Measurements from ENCODE around the gene TCF7.
"Not testable (repeated sequence)": the region's sequence is repeated elsewhere in the genome, so short reads cannot be mapped to it uniquely, and the experiment has no call there.

TCF7 gene

GRCh38 chr5:134149571-134150303 lies 35.3 kb downstream of the TCF7 start:
- no peaks in the 10 kb centered on the region for H3K9me3 Mint-ChIP-seq (ENCODE audit: low read depth)
- peak overlapping the region; percentile 92 for H3K27ac Mint-ChIP-seq
- H3K36me3 Mint-ChIP-seq, result peaks cover 5% of the 10 kb centered on the region
- H3K27me3 Mint-ChIP-seq, result no peaks in the 10 kb centered on the region
- peak overlapping the region; percentile 23 for H3K4me3 Mint-ChIP-seq
- H3K4me1 Mint-ChIP-seq (ENCODE audit: low read depth), result peaks cover 63% of the 10 kb centered on the region

- Mint-ChIP-seq H3K4me1 (ENCODE audit: low read depth) (peaks cover 68% of the 10 kb centered on the region), H3K27ac (peak overlapping the region; percentile 91), H3K27me3 (no peaks in the 10 kb centered on the region), H3K36me3 (peaks cover 5% of the 10 kb centered on the region), H3K4me3 (peak overlapping the region; percentile 56), H3K9me3 (ENCODE audit: low read depth) (no peaks in the 10 kb centered on the region)
These were observed 37.2 kb downstream of the TCF7 start for GRCh38 chr5:134151723-134152122.

GRCh38 chr5:134152173-134152832 lies 37.8 kb downstream of the TCF7 start:
- Mint-ChIP-seq H3K4me1 (ENCODE audit: low read depth) (peaks cover 70% of the 10 kb centered on the region), H3K4me3 (peak overlapping the region; percentile 45), H3K27ac (peak overlapping the region; percentile 91)
- H3K36me3 Mint-ChIP-seq; H3K9me3 Mint-ChIP-seq (ENCODE audit: low read depth); H3K27me3 Mint-ChIP-seq: not testable (repeated sequence)

- Mint-ChIP-seq H3K27me3 (no peaks in the 10 kb centered on the region), H3K36me3 (peaks cover 5% of the 10 kb centered on the region), H3K27ac (peak overlapping the region; percentile 91), H3K9me3 (ENCODE audit: low read depth) (no peaks in the 10 kb centered on the region), H3K4me1 (ENCODE audit: low read depth) (peaks cover 79% of the 10 kb centered on the region), H3K4me3 (peak overlapping the region; percentile 17)
These were observed 38.8 kb downstream of the TCF7 start for GRCh38 chr5:134153241-134153640.

- no peaks in the 10 kb centered on the region for H3K9me3 Mint-ChIP-seq (ENCODE audit: low read depth)
- H3K4me3 Mint-ChIP-seq, result peak overlapping the region; percentile 17
- peaks cover 5% of the 10 kb centered on the region for H3K36me3 Mint-ChIP-seq
- H3K4me1 Mint-ChIP-seq (ENCODE audit: low read depth), result peaks cover 83% of the 10 kb centered on the region
- H3K27ac Mint-ChIP-seq, result peak overlapping the region; percentile 77
- no peaks in the 10 kb centered on the region for H3K27me3 Mint-ChIP-seq
These were observed 39.2 kb downstream of the TCF7 start for GRCh38 chr5:134153657-134154056.

GRCh38 chr5:134161513-134162395 lies 47.3 kb downstream of the TCF7 start:
- Mint-ChIP-seq H3K9me3 (ENCODE audit: low read depth) (no peaks in the 10 kb centered on the region), H3K27me3 (no peaks in the 10 kb centered on the region), H3K36me3 (peaks cover 12% of the 10 kb centered on the region), H3K27ac (peak overlapping the region; percentile 61), H3K4me3 (no peak overlapping the region), H3K4me1 (ENCODE audit: low read depth) (peaks cover 56% of the 10 kb centered on the region)

GRCh38 chr5:134162592-134162991 lies 48.1 kb downstream of the TCF7 start:
- Mint-ChIP-seq H3K36me3 (peaks cover 12% of the 10 kb centered on the region), H3K27me3 (no peaks in the 10 kb centered on the region), H3K4me3 (no peak overlapping the region), H3K27ac (no peak overlapping the region), H3K9me3 (ENCODE audit: low read depth) (no peaks in the 10 kb centered on the region), H3K4me1 (ENCODE audit: low read depth) (peaks cover 56% of the 10 kb centered on the region)

GRCh38 chr5:134171972-134172371 lies 57.5 kb downstream of the TCF7 start:
- Mint-ChIP-seq H3K4me3 (peak overlapping the region; percentile 27), H3K36me3 (peaks cover 9% of the 10 kb centered on the region), H3K27ac (peak overlapping the region; percentile 75), H3K9me3 (ENCODE audit: low read depth) (no peaks in the 10 kb centered on the region), H3K27me3 (no peaks in the 10 kb centered on the region), H3K4me1 (ENCODE audit: low read depth) (peaks cover 62% of the 10 kb centered on the region)

- no peaks in the 10 kb centered on the region for H3K9me3 Mint-ChIP-seq (ENCODE audit: low read depth)
- H3K27ac Mint-ChIP-seq, result peak overlapping the region; percentile 95
- peaks cover 48% of the 10 kb centered on the region for H3K4me1 Mint-ChIP-seq (ENCODE audit: low read depth)
- peak overlapping the region; percentile 98 for H3K4me3 Mint-ChIP-seq
- H3K36me3 Mint-ChIP-seq, result peaks cover 4% of the 10 kb centered on the region
- no peaks in the 10 kb centered on the region for H3K27me3 Mint-ChIP-seq
These were observed 60.7 kb downstream of the TCF7 start for GRCh38 chr5:134174841-134175839.

- H3K36me3 Mint-ChIP-seq, result peaks cover 4% of the 10 kb centered on the region
- H3K27me3 Mint-ChIP-seq, result no peaks in the 10 kb centered on the region
- H3K4me1 Mint-ChIP-seq (ENCODE audit: low read depth), result peaks cover 40% of the 10 kb centered on the region
- H3K27ac Mint-ChIP-seq, result peak overlapping the region; percentile 95
- H3K9me3 Mint-ChIP-seq (ENCODE audit: low read depth), result no peaks in the 10 kb centered on the region
- H3K4me3 Mint-ChIP-seq, result peak overlapping the region; percentile 98
These were observed 61.5 kb downstream of the TCF7 start for GRCh38 chr5:134175921-134176510.

- Mint-ChIP-seq H3K4me1 (ENCODE audit: low read depth) (peaks cover 33% of the 10 kb centered on the region), H3K27me3 (no peaks in the 10 kb centered on the region), H3K4me3 (peak within 1 kb of the TSS; percentile 98), H3K9me3 (ENCODE audit: low read depth) (no peaks in the 10 kb centered on the region), H3K27ac (peak within 1 kb of the TSS; percentile 95), H3K36me3 (peaks cover 4% of the 10 kb centered on the region)
These were observed 62.3 kb downstream of the TCF7 start, which contains the start of gene SKP1 for GRCh38 chr5:134176511-134177368. Gene SKP1 (minus strand): TSS chr5:134176950. CDS start chr5:134174022, 2,928 bp downstream.

GRCh38 chr5:134177369-134178095 lies 63.1 kb downstream of the TCF7 start:
- Mint-ChIP-seq H3K4me3 (peak overlapping the region; percentile 98), H3K9me3 (ENCODE audit: low read depth) (no peaks in the 10 kb centered on the region), H3K27me3 (no peaks in the 10 kb centered on the region), H3K4me1 (ENCODE audit: low read depth) (peaks cover 25% of the 10 kb centered on the region), H3K27ac (peak overlapping the region; percentile 95), H3K36me3 (no peaks in the 10 kb centered on the region)

Data from activated naive CD8-positive, alpha-beta T cell (primary cell).